KMS-11 (cell line): ENCODE measurements around the gene ITPRID2.

Experiments used
- H2AFZ ChIP-seq: fragments of 200-600 bp; sonication (generic); 2 replicates; pipeline ENCODE4 v1.6.1; 2016; ENCODE audit warnings: antibody characterized with exemption, mixed run types, low read depth
- H3K27ac ChIP-seq: fragments of 200-600 bp; sonication (generic); 2 replicates; pipeline ENCODE4 v1.6.1; 2016; ENCODE audit warnings: mild to moderate bottlenecking, mixed run types
- H3K27me3 ChIP-seq: fragments of 200-600 bp; sonication (generic); 2 replicates; pipeline ENCODE4 v1.6.1; 2017; ENCODE audit warnings: mild to moderate bottlenecking, low read depth, mixed run types, moderate library complexity; ENCODE audit not compliant: insufficient read depth
- H3K36me3 ChIP-seq: fragments of 200-600 bp; sonication (generic); 2 replicates; pipeline ENCODE4 v1.6.1; 2017; ENCODE audit warnings: mild to moderate bottlenecking, mixed run types; ENCODE audit not compliant: insufficient read depth
- H3K4me1 ChIP-seq: fragments of 200-600 bp; sonication (generic); 2 replicates; pipeline ENCODE4 v1.6.1; 2016; ENCODE audit warnings: mild to moderate bottlenecking, low read depth, mixed run types; ENCODE audit not compliant: poor library complexity, severe bottlenecking
- H3K4me2 ChIP-seq: fragments of 200-600 bp; sonication (generic); 2 replicates; pipeline ENCODE4 v1.7.0; 2016; ENCODE audit warnings: mild to moderate bottlenecking, mixed run types
- H3K4me3 ChIP-seq: fragments of 200-600 bp; sonication (generic); IDR thresholded peaks from 2 replicates; pipeline ENCODE4 v1.6.1; 2017; ENCODE audit warnings: low read depth, low read length, mixed read lengths; ENCODE audit not compliant: insufficient read depth
- H3K79me2 ChIP-seq: fragments of 200-600 bp; sonication (generic); 2 replicates; pipeline ENCODE4 v1.6.1; 2016; ENCODE audit warnings: low read depth, mixed run types; ENCODE audit not compliant: insufficient read depth
- H3K9ac ChIP-seq: fragments of 200-600 bp; sonication (generic); 2 replicates; pipeline ENCODE4 v1.6.1; 2016; ENCODE audit warnings: mild to moderate bottlenecking, mixed run types
- H4K20me1 ChIP-seq: fragments of 200-600 bp; sonication (generic); 2 replicates; pipeline ENCODE4 v1.6.1; 2016; ENCODE audit warnings: mild to moderate bottlenecking, mixed run types; ENCODE audit not compliant: insufficient read depth
- TF ChIP-seq, protein P1 (sequence below): fragments of 200-600 bp; sonication (generic); conservative IDR thresholded peaks from 2 replicates; pipeline ENCODE4 v1.6.1; 2017; ENCODE audit warnings: low read depth, mild to moderate bottlenecking, antibody characterized with exemption, low read length, moderate library complexity, mixed read lengths

Gene ITPRID2

DNA sequence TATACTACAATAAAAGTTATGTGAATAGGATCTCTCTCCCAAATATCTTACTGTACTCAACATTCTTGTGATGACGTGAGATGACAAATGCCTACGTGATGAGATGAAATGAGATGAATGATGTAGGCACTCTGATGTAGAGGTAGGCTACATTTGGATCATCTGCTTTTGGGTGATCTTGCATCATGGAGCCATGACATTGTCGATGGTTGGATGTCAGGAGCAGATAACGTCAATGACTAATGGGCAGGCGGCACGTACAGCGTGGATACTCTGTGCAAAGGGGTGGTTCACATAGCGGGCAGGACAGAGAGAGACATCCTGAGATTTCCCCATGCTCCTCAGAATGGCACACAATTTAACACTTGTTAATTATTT, 53.4 kb downstream of the ITPRID2 start:
- Histone ChIP-seq H2AFZ (no peak overlapping the region), H3K4me1 (no peaks in the 10 kb centered on the region), H3K4me3 (no peak overlapping the region), H4K20me1 (no peaks in the 10 kb centered on the region), H3K79me2 (no peaks in the 10 kb centered on the region), H3K27me3 (no peaks in the 10 kb centered on the region), H3K4me2 (no peak overlapping the region), H3K9ac (no peak overlapping the region), H3K27ac (no peak overlapping the region), H3K36me3 (no peaks in the 10 kb centered on the region)
- TF ChIP-seq, protein P1, sequence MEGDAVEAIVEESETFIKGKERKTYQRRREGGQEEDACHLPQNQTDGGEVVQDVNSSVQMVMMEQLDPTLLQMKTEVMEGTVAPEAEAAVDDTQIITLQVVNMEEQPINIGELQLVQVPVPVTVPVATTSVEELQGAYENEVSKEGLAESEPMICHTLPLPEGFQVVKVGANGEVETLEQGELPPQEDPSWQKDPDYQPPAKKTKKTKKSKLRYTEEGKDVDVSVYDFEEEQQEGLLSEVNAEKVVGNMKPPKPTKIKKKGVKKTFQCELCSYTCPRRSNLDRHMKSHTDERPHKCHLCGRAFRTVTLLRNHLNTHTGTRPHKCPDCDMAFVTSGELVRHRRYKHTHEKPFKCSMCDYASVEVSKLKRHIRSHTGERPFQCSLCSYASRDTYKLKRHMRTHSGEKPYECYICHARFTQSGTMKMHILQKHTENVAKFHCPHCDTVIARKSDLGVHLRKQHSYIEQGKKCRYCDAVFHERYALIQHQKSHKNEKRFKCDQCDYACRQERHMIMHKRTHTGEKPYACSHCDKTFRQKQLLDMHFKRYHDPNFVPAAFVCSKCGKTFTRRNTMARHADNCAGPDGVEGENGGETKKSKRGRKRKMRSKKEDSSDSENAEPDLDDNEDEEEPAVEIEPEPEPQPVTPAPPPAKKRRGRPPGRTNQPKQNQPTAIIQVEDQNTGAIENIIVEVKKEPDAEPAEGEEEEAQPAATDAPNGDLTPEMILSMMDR, result no peak

DNA sequence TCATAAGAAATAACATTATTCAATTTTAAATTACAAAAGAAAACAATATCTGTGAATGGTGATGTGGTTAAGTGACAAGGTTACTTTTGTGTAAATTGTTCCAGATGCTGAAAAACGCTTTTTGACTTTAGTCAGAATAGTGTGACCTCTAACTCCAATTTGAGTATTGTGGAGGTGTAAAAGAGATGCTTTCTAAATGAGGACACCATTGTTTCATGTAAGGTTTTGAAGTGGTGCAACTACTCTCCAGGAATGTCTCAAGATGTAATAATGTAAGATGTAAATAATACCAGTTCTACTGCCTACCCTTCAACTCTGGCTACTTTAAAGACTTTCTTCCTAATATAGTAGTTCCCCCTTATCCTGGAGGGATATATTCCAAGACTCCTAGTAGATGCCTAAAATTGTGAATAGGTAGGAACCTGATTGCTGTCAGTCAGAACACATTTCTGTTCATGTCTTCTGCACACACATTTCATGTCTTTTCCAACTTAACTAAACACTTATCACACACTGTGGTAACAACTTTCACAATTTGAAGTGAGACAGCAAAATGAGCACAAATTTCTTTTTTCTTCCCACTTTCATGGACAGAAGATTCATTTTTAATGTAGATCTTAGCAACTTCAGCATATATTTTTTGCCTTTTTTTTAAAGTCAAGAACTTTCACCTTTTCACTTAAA, 55.1 kb downstream of the ITPRID2 start:
- no peak overlapping the region for H3K4me2 ChIP-seq
- H3K36me3 ChIP-seq, result no peaks in the 10 kb centered on the region
- H3K4me3 ChIP-seq, result no peak overlapping the region
- no peak overlapping the region for H3K9ac ChIP-seq
- no peak overlapping the region for H3K27ac ChIP-seq
- no peaks in the 10 kb centered on the region for H4K20me1 ChIP-seq
- H3K79me2 ChIP-seq, result no peaks in the 10 kb centered on the region
- no peaks in the 10 kb centered on the region for H3K27me3 ChIP-seq
- TF ChIP-seq, protein P1, result no peak
- H2AFZ ChIP-seq, result no peak overlapping the region
- H3K4me1 ChIP-seq, result no peaks in the 10 kb centered on the region

DNA sequence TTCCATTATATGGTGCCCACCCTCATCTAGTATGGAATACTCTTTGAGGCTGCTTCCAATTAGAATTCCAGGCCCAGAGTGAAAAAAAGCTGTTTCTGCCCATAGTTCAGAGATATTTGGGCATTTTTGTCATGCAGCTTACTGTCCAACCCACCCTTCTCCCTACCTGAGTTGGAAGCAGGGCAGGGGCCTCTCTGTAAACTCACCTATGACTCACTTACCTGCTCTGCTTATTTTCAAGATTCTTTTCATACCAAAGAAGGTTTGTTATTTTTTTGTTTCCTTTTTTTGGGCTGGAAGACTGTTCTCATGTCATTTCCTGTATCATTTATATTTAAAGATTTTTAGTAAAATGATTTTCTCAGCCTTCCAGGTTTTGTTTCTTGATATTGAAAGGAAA, 55.7 kb downstream of the ITPRID2 start:
- no peak overlapping the region for H3K4me3 ChIP-seq
- H4K20me1 ChIP-seq, result no peaks in the 10 kb centered on the region
- no peaks in the 10 kb centered on the region for H3K79me2 ChIP-seq
- TF ChIP-seq, protein P1, result no peak
- no peaks in the 10 kb centered on the region for H3K36me3 ChIP-seq
- H3K4me1 ChIP-seq, result no peaks in the 10 kb centered on the region
- H3K27ac ChIP-seq, result no peak overlapping the region
- no peaks in the 10 kb centered on the region for H3K27me3 ChIP-seq
- H2AFZ ChIP-seq, result no peak overlapping the region
- H3K9ac ChIP-seq, result no peak overlapping the region
- H3K4me2 ChIP-seq, result no peak overlapping the region

DNA sequence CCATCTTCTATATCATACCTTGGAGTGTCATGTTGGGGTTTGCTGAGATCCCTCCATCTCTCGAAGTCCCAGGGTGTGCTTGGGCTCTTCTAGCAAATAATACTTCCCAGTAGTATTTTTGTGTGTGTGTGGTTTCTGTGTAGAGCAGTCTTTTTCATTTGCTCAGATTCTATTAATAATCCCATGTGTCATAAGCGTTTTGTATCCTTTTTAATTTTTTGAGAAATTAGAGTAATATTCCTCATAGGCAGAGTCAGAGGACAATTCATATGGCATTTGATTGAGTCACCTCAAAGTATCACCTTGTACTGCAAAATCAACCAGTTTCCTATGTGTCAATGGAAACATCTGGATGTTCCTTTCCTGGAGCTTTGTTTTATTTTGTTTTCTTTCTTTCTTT, 56.7 kb downstream of the ITPRID2 start:
- Histone ChIP-seq H3K27ac (no peak overlapping the region), H3K4me2 (no peak overlapping the region), H4K20me1 (no peaks in the 10 kb centered on the region), H3K36me3 (no peaks in the 10 kb centered on the region), H3K4me3 (no peak overlapping the region), H3K4me1 (no peaks in the 10 kb centered on the region), H3K79me2 (no peaks in the 10 kb centered on the region), H3K27me3 (no peaks in the 10 kb centered on the region), H2AFZ (no peak overlapping the region), H3K9ac (no peak overlapping the region)
- TF ChIP-seq, protein P1, result no peak
